DND-41 (cell line): ENCODE results near the gene FAM83F.

ENCODE experiments used
- EZH2 ChIP-seq: IDR thresholded peaks from 3 replicates; pipeline ENCODE4 v1.6.1; 2012; ENCODE audit warnings: borderline replicate concordance, low read depth, mild to moderate bottlenecking, moderate library complexity, low read length, inconsistent platforms; ENCODE audit not compliant: severe bottlenecking
- TF ChIP-seq, protein P1 (sequence below): IDR thresholded peaks from 2 replicates; pipeline ENCODE4 v1.5.1; 2012; ENCODE audit warnings: borderline replicate concordance, low read length, moderate library complexity, mild to moderate bottlenecking; ENCODE audit not compliant: poor library complexity, severe bottlenecking; ENCODE audit errors: extremely low read depth

DNA sequence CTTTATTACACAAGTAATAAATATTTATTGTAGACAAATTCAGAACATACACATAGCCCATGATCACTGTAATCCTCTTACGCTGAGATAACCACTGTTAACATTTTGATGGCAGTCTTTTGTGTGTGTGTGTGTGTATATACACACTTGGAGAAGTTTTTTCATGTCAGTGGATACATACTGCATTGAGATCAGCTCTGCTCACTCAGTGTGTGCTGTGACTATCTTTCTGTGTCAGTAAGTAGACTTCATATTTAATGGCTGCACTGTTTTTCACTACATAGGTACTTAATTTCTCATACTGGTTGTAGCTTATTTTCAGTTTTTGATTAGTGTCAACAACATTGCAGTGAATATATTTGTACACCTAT is 82.9 kb downstream of the FAM83F start:
- TF ChIP-seq, protein P1, sequence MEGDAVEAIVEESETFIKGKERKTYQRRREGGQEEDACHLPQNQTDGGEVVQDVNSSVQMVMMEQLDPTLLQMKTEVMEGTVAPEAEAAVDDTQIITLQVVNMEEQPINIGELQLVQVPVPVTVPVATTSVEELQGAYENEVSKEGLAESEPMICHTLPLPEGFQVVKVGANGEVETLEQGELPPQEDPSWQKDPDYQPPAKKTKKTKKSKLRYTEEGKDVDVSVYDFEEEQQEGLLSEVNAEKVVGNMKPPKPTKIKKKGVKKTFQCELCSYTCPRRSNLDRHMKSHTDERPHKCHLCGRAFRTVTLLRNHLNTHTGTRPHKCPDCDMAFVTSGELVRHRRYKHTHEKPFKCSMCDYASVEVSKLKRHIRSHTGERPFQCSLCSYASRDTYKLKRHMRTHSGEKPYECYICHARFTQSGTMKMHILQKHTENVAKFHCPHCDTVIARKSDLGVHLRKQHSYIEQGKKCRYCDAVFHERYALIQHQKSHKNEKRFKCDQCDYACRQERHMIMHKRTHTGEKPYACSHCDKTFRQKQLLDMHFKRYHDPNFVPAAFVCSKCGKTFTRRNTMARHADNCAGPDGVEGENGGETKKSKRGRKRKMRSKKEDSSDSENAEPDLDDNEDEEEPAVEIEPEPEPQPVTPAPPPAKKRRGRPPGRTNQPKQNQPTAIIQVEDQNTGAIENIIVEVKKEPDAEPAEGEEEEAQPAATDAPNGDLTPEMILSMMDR: no peak
- TF ChIP-seq EZH2: no peak
